ENCODE results near the gene DMAC2.
A peak's percentile ranks its signal among the peaks of the same experiment; 100 is the strongest.
"Not testable (repeated sequence)": the region's sequence is repeated elsewhere in the genome, so short reads cannot be mapped to it uniquely, and the experiment has no call there.

Gene DMAC2

GRCh38 chr19:41399091-41399490, 40.6 kb downstream of the DMAC2 start:
- Histone ChIP-seq H3K27ac (ENCODE audit: insufficient read depth, low read depth, low read length, poor library complexity, severe bottlenecking) (no peak overlapping the region), H3K36me3 (ENCODE audit: control insufficient read depth, insufficient read depth, low read length) (no peaks in the 10 kb centered on the region), H3K4me1 (ENCODE audit: control insufficient read depth, insufficient read depth, low read length) (peaks cover 5% of the 10 kb centered on the region), H3K9me3 (ENCODE audit: control insufficient read depth, low read length) (no peaks in the 10 kb centered on the region), H3K4me3 (ENCODE audit: insufficient read depth, low read depth, low read length) (no peak overlapping the region), H3K27me3 (ENCODE audit: control insufficient read depth, insufficient read depth, low read length, poor library complexity, severe bottlenecking) (no peaks in the 10 kb centered on the region)
- 84 to 92% methylated on average over 3 of the region's 3 CpGs for WGBS, 2 experiments

GRCh38 chr19:41398598-41398997, 41.1 kb downstream of the DMAC2 start:
- Histone ChIP-seq H3K36me3 (ENCODE audit: control insufficient read depth, insufficient read depth, low read length) (no peaks in the 10 kb centered on the region), H3K4me1 (ENCODE audit: control insufficient read depth, insufficient read depth, low read length) (peaks cover 5% of the 10 kb centered on the region), H3K4me3 (ENCODE audit: insufficient read depth, low read depth, low read length) (peak overlapping the region; percentile 79), H3K9me3 (ENCODE audit: control insufficient read depth, low read length) (no peaks in the 10 kb centered on the region), H3K27me3 (ENCODE audit: control insufficient read depth, insufficient read depth, low read length, poor library complexity, severe bottlenecking) (no peaks in the 10 kb centered on the region), H3K27ac (ENCODE audit: insufficient read depth, low read depth, low read length, poor library complexity, severe bottlenecking) (no peak overlapping the region)
- WGBS, 2 experiments = 78 to 91% methylated on average over 3 of the region's 3 CpGs

GRCh38 chr19:41398050-41398418, 41.7 kb downstream of the DMAC2 start:
- Histone ChIP-seq H3K4me1 (ENCODE audit: control insufficient read depth, insufficient read depth, low read length) (peaks cover 5% of the 10 kb centered on the region), H3K4me3 (ENCODE audit: insufficient read depth, low read depth, low read length) (peak overlapping the region; percentile 79), H3K27ac (ENCODE audit: insufficient read depth, low read depth, low read length, poor library complexity, severe bottlenecking) (no peak overlapping the region), H3K9me3 (ENCODE audit: control insufficient read depth, low read length) (no peaks in the 10 kb centered on the region), H3K36me3 (ENCODE audit: control insufficient read depth, insufficient read depth, low read length) (no peaks in the 10 kb centered on the region), H3K27me3 (ENCODE audit: control insufficient read depth, insufficient read depth, low read length, poor library complexity, severe bottlenecking) (no peaks in the 10 kb centered on the region)
- 1 to 2% methylated on average over 5 of the region's 5 CpGs for WGBS, 2 experiments

DNA sequence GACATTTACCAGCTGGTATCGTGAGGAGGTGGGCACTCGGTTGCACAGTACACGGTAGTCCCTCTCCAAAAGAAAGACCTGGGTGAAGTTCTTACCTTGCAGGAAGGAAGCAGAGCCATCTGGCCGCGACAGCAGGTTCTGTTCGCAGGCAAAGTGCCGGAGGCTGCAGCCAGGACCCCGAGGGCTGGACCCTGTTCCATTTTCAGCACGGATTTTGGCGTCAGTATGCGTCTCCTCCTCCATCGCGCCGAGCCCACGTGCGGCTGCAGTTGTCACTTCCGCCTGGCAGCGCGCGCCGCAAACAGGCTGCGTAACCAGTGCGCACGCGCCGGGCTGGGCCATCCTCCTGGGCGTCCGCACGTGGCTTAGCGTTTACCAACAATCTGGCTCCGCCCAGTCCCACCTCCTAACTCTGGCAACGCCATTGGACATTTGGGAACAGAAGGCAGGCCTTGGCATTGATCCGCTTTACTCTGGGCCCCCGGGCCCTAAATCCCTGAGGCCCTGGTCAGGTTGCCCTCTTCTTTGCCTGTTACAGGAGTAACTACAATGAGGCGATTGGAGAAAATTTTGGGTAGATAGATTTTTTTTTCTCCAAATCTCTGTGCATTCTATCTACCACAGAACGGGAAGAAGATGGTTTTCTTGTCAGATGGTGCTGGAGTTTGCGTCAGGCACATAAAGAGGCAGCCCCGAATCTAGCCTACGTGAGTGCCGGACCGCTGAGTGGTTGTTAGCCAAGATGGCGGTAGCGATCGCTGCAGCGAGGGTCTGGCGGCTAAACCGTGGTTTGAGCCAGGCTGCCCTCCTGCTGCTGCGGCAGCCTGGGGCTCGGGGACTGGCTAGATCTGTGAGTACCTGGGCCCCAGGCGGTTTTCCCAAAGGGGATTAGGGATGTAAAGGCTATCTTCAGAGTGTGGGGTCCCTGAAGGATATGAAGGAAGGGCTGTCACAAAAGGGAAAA, 42.3 kb downstream of the DMAC2 start, which contains the start of the genes BCKDHA and EXOSC5:
TSS of gene BCKDHA (plus strand) at position 733 of the 964 bp plus-strand sequence. CDS start at position 743, 10 bp downstream.
TSS of gene EXOSC5 (minus strand) at position 274 of the 964 bp plus-strand sequence. CDS start at position 243, 31 bp downstream.
- 0 to 1% methylated on average over 50 of the region's 50 CpGs for WGBS, 2 experiments
- H3K27me3 ChIP-seq (ENCODE audit: control insufficient read depth, insufficient read depth, low read length, poor library complexity, severe bottlenecking) = no peaks in the 10 kb centered on the region
- peak within 1 kb of the TSS; percentile 96 for H3K27ac ChIP-seq (ENCODE audit: insufficient read depth, low read depth, low read length, poor library complexity, severe bottlenecking)
- H3K9me3 ChIP-seq (ENCODE audit: control insufficient read depth, low read length) = no peaks in the 10 kb centered on the region
- peak within 1 kb of the TSS; percentile 89 for H3K4me3 ChIP-seq (ENCODE audit: insufficient read depth, low read depth, low read length)
- no peaks in the 10 kb centered on the region for H3K36me3 ChIP-seq (ENCODE audit: control insufficient read depth, insufficient read depth, low read length)
- H3K4me1 ChIP-seq (ENCODE audit: control insufficient read depth, insufficient read depth, low read length) = peaks cover 5% of the 10 kb centered on the region

DNA sequence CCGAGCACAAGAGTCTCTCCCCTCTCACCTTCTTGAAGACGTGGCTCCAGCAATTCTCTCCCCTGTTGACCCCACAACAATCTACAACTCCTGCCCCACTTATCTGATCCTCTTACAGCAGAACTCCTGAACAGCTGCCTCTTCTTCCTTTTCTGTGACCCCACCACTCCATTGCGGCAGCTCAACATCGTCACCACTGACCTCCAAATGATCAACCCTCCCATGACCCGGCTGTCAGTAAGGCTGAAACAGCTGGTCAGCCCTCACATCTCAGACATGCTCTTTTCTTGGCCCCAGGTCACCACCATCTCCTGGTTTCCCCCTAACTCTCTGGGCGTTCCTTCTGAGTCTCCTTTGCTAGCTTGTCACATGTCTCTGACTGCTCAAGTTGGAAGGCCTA, 44.4 kb downstream of the DMAC2 start:
- H3K36me3 ChIP-seq (ENCODE audit: control insufficient read depth, insufficient read depth, low read length) = peaks cover 3% of the 10 kb centered on the region
- H3K4me1 ChIP-seq (ENCODE audit: control insufficient read depth, insufficient read depth, low read length) = peaks cover 5% of the 10 kb centered on the region
- 84 to 85% methylated on average over 6 of the region's 6 CpGs for WGBS, 2 experiments
- no peak overlapping the region for H3K4me3 ChIP-seq (ENCODE audit: insufficient read depth, low read depth, low read length)
- no peak overlapping the region for H3K27ac ChIP-seq (ENCODE audit: insufficient read depth, low read depth, low read length, poor library complexity, severe bottlenecking)
- no peaks in the 10 kb centered on the region for H3K27me3 ChIP-seq (ENCODE audit: control insufficient read depth, insufficient read depth, low read length, poor library complexity, severe bottlenecking)
- H3K9me3 ChIP-seq (ENCODE audit: control insufficient read depth, low read length) = no peaks in the 10 kb centered on the region

DNA sequence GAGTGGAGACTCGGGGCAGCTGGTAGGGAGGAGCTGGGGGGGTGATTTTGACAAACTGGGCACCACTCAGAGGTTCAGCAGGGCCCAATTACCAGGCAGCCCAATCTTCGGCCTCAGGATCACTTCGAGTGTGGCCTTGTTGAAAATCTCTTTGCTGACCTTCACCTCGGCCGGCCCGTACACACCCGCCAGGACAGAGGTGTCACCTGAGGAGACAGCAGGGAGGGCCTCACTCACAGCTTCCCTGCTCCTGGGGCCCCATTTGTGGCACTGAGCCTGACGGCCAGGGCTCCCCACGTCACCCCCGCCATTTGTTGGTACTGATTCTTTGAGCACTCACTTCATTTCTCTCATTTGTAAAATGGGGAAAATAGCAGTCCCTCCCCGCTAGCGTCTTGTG, 46.9 kb downstream of the DMAC2 start:
- Histone ChIP-seq H3K4me3 (ENCODE audit: insufficient read depth, low read depth, low read length) (no peak overlapping the region), H3K36me3 (ENCODE audit: control insufficient read depth, insufficient read depth, low read length) (peaks cover 11% of the 10 kb centered on the region), H3K9me3 (ENCODE audit: control insufficient read depth, low read length) (no peaks in the 10 kb centered on the region), H3K4me1 (ENCODE audit: control insufficient read depth, insufficient read depth, low read length) (no peaks in the 10 kb centered on the region), H3K27me3 (ENCODE audit: control insufficient read depth, insufficient read depth, low read length, poor library complexity, severe bottlenecking) (no peaks in the 10 kb centered on the region), H3K27ac (ENCODE audit: insufficient read depth, low read depth, low read length, poor library complexity, severe bottlenecking) (no peak overlapping the region)
- 94% methylated on average over 12 of the region's 12 CpGs for WGBS, 2 experiments

- Histone ChIP-seq H3K9me3 (ENCODE audit: control insufficient read depth, low read length) (no peaks in the 10 kb centered on the region), H3K27me3 (ENCODE audit: control insufficient read depth, insufficient read depth, low read length, poor library complexity, severe bottlenecking) (no peaks in the 10 kb centered on the region), H3K27ac (ENCODE audit: insufficient read depth, low read depth, low read length, poor library complexity, severe bottlenecking) (no peak overlapping the region), H3K36me3 (ENCODE audit: control insufficient read depth, insufficient read depth, low read length) (peaks cover 11% of the 10 kb centered on the region), H3K4me1 (ENCODE audit: control insufficient read depth, insufficient read depth, low read length) (no peaks in the 10 kb centered on the region), H3K4me3 (ENCODE audit: insufficient read depth, low read depth, low read length) (no peak overlapping the region)
- WGBS, 2 experiments = 92 to 94% methylated on average over 11 of the region's 11 CpGs
Measured at GRCh38 chr19:41391618-41392017, 48.1 kb downstream of the DMAC2 start.

- no peaks in the 10 kb centered on the region for H3K9me3 ChIP-seq (ENCODE audit: control insufficient read depth, low read length)
- no peak overlapping the region for H3K27ac ChIP-seq (ENCODE audit: insufficient read depth, low read depth, low read length, poor library complexity, severe bottlenecking)
- H3K4me1 ChIP-seq (ENCODE audit: control insufficient read depth, insufficient read depth, low read length) = no peaks in the 10 kb centered on the region
- H3K36me3 ChIP-seq (ENCODE audit: control insufficient read depth, insufficient read depth, low read length) = peaks cover 11% of the 10 kb centered on the region
- H3K4me3 ChIP-seq (ENCODE audit: insufficient read depth, low read depth, low read length) = no peak overlapping the region
- no peaks in the 10 kb centered on the region for H3K27me3 ChIP-seq (ENCODE audit: control insufficient read depth, insufficient read depth, low read length, poor library complexity, severe bottlenecking)
- 95% methylated on average over 13 of the region's 13 CpGs for WGBS, 2 experiments
Measured at GRCh38 chr19:41386442-41386841, 53.3 kb downstream of the DMAC2 start.

GRCh38 chr19:41384351-41384750, 55.4 kb downstream of the DMAC2 start:
- Histone ChIP-seq H3K9me3 (ENCODE audit: control insufficient read depth, low read length) (no peaks in the 10 kb centered on the region), H3K27me3 (ENCODE audit: control insufficient read depth, insufficient read depth, low read length, poor library complexity, severe bottlenecking) (no peaks in the 10 kb centered on the region), H3K36me3 (ENCODE audit: control insufficient read depth, insufficient read depth, low read length) (peaks cover under 1% of the 10 kb centered on the region), H3K4me3 (ENCODE audit: insufficient read depth, low read depth, low read length) (no peak overlapping the region), H3K27ac (ENCODE audit: insufficient read depth, low read depth, low read length, poor library complexity, severe bottlenecking) (no peak overlapping the region), H3K4me1 (ENCODE audit: control insufficient read depth, insufficient read depth, low read length) (no peaks in the 10 kb centered on the region)
- 85 to 93% methylated on average over 5 of the region's 5 CpGs for WGBS, 2 experiments

DNA sequence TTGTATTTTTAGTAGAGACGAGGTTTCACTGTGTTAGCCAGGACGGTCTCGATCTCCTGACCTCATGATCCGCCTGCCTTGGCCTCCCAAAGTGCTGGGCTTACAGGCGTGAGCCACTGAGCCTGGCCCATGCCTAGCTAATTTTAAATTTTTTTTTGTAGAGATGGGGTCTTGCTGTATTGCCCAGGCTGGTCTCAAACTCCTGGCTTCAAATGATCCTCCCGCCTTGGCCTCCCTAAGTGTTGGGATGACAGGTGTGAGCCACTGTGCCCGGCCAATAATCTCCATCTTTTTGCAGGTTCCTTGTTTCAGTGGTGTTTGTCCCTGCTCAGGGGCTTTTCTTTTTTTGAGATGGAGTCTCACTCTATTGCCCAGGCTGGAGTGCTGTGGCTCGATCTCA, 58.2 kb downstream of the DMAC2 start:
- H3K27me3 ChIP-seq (ENCODE audit: control insufficient read depth, insufficient read depth, low read length, poor library complexity, severe bottlenecking); H3K4me3 ChIP-seq (ENCODE audit: insufficient read depth, low read depth, low read length); H3K27ac ChIP-seq (ENCODE audit: insufficient read depth, low read depth, low read length, poor library complexity, severe bottlenecking); H3K9me3 ChIP-seq (ENCODE audit: control insufficient read depth, low read length); H3K36me3 ChIP-seq (ENCODE audit: control insufficient read depth, insufficient read depth, low read length); H3K4me1 ChIP-seq (ENCODE audit: control insufficient read depth, insufficient read depth, low read length): not testable (repeated sequence)
- WGBS, 2 experiments = 92 to 95% methylated on average over 8 of the region's 8 CpGs
